HG03280 (cell line): ENCODE measurements around the gene NPS.

Experiments
- ATAC-seq: cut with Tn5 transposase; IDR thresholded peaks from one replicate; pipeline ENCODE4 v1.9.1; 2021; ENCODE audit warnings: mild to moderate bottlenecking, moderate library complexity; ENCODE audit not compliant: unreplicated experiment

NPS gene, protein sequence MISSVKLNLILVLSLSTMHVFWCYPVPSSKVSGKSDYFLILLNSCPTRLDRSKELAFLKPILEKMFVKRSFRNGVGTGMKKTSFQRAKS

DNA sequence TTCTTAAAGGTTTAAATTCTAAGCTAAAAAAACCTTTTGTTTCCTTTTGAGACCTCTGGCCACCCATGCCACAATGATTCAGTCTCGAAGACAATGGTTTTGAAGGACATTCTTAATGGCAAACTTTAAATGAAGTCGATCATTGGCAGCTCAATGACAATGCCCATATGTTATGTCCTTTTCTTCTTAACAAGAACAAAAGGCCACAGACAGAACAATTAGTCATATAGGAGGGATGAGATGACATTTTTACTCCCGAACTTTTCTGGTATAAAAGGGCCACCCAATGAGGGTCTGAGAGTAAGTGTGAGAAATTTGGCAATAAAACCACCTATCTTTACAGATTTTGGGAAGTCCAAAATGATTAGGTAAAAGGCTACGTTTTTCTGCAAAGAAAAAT is at the start of gene NPS:
TSS of gene NPS (plus strand) at position 301 of the 400 bp plus-strand sequence. CDS start at position 361, 60 bp downstream.
- ATAC-seq, result no peak

DNA sequence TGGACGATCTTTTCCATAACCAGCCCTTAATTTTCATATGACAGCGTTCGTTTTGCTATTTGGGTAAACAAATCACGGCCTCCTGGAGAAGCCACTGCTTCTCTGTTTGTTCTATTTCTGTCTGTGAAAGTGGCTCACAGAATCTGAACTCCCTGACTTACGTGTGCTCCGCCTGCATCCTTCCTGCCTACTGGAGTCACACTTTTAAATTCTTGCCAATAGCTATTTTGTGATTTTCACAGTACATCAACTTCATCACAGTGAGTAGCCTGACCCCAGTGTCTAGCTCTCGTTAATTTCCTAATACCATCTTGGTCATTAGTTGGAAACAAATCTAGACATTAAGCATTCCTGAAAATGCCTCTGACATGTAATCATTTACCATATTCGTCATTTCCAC is 49.0 kb upstream of the NPS start:
- no peak for ATAC-seq

DNA sequence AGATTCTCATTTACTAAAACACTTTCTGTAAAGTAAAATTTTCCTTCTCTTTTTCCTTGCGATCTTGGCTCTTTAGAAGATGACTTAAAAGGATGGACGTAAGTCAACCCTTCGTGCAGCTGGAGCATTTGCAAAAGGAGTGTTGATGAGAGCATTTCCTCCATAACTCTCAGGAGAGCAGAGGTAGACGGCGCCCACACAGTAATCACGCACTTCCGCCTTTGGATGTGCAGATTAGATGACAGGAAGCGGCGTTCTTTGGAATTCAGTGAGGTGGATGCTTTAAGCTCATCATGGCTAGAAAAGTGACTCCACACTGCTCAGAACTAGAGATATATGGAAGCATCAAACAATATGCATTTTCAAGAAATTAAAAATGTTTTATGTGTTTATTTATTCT is 43.0 kb upstream of the NPS start:
- ATAC-seq, result no peak

DNA sequence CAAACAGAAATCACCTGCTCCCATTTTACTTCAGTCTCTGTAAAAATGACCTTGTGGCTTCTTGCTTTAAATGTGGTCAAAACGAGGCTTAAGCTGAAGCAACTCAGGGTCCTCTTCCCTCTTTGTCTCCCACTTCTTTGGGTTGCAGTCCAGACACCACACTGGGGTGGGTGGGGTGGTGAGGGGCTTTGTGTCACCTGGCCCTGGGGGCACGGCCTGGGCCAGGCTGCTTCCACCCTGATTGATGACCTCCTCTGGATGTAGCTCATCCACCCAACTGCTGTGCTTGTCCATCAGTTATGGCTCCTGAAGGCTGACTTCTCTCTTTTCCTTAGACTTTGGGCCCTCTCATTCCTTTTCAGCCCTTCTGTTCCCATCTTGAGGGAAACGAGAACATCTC is 26.8 kb upstream of the NPS start:
- ATAC-seq, result no peak

DNA sequence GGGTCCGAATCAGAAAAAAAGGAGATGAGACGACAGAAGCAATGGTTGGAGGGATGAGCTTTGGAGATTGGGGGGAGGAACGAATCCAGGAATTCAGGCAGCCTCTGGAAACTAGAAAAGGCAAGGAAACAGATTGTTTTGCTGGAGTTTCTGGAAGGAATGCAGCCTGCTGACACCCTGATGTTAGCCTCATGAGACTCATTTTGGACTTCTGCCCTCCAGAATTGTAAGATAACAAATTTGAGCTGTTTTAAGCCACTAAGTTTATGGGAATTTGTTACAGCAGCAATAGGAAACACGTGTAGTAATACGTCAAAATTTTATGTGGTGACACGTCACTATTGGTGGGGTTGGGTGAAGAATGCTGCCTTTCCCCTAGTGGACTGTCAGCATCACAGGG is 25.6 kb upstream of the NPS start:
- ATAC-seq, result no peak

DNA sequence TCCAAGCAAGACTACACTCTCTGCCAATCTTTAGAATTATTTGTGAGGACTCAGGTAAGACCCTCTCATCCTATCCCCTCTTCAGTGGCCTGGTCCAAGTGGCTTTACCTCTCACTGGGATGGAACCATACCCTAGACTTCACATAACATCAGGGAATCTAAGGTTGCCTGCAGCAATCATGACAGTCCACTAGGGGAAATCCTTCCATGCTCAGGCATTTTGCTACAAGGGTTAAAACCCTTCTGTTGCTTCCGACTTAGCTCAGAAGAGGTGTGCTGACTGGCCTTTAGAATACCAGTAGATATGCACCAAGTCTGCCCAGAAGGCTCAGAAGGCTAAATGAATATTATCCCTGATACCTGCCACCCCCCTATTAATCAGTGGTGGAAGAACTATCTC is 24.9 kb upstream of the NPS start:
- ATAC-seq, result no peak

DNA sequence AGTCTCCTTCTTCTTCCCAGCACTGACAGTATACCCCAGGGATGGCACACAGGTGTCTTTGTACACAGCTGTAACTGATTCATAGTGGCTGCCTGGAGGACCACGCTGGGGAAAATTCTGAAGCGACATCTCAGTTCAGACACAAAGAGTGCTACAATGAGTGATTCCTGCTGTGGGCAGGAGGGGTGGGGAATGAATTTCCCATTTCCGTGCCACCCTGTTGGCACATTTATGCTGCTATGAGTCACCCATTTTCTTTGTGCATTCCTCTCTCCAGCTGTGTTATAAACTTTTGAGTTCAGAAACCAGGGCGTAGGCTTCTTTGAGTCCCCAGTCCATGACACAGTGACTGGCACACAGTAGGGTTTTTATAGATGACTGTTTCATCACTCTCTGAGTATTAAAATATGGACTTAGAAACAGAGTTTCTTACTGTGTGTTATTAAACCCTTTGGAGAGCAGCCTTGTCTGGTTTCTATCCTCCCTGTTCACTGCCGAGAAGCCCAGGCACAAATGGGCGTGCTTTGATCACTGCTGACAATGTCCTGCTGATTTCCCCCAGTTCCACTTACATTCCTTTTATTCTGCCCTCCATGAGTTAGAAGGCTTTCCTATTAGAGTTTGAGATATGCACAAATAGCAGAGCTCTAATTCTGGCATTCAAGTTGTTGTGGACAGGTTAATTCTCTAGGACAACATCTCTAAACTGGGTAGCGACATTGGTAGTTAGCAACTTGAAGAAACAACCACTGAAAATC is 24.0 kb upstream of the NPS start:
- ATAC-seq, result no peak

DNA sequence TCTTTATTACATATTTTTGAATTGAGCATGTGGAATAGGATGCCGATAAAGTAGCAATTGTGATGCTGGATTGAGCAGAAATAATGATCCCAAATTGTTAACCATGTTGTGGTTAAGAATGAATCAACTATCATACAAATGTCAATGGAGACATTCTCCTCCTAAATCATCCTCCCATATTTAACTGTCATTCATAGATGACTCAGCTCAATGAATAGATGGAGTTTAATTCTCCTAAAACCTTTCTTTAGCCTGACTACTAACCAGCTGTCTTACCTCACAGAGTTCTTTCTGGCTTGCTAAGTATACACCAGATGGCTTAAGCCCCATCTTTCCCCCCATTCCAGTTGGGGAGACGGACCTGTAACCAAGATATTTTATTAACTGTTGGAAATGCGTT is 23.4 kb upstream of the NPS start:
- no peak for ATAC-seq

DNA sequence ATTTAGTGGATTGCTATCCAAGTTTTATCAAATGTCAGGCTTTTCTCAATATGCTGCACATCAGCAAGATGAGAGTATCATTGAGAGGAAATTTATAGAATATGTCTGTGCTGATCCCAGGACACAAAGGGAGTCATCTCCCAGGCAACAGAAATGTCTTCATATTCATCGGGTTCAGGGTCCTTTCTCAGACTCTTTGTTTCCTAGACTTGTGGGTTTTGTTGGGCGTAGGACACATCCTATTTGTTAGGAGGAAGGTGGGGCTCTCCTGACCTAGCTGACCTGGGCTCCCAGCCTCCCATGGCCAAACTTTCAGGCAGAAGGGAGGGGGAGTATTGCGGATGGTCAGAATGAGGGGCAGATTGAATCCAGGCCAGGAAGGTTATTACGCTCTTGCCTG is 22.9 kb upstream of the NPS start:
- ATAC-seq, result no peak

DNA sequence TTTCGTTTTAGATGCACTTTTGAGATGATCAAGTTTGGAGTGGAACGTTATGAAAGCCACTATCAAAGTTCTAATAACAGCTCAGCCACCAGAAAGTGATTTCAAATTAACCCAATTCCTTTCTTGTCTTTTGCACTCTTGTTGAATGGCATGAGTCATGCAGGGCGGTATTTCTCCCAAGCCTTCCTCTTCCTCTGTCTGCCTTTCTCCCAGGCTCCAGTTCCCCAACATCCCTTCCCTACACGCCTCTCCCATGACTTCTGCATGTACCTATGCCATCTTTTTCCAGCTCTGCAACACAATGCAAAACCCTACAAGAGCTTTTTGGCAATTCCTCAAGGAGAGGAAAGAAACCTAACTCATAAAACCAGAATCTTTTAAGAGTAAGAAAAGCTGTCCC is 21.8 kb upstream of the NPS start:
- no peak for ATAC-seq

DNA sequence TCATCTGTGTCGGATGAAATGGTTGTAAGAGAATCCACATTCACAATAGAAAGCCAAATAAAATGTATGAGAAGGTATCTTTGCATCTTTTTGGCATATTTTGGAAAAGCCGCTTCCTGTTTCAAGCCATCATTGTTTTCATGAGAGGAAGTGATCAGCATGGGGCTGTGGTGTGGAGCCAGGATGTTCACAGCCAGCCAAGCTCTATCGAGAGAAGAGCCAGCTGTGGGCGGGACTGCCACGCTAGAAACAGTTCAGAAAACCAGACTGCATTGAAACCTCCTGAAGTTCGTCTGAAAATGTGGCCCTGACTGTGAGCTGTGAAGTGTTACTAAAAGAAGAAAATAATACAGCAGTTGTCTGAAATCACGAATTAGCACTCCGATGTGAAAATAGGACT is 21.2 kb upstream of the NPS start:
- no peak for ATAC-seq

DNA sequence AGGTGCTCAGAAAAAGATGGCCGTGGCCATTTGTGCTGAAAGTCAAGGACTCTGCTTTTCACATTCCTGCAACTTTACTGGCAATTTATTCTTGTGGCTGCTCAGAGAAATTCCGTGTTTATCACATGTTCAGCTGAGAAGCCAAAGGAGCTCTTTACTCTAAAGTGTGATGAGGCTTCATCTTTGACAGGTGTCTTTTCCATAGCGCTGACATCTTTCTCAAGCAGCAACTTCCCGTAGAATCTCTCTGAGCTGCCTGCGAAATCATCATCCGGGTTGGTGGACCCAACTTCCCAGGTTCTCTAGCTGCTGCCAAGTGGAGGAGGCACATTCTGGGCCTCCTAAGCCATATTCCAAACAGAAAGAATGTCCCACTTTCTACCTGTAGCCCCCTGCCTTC is 16.9 kb upstream of the NPS start:
- ATAC-seq, result no peak

DNA sequence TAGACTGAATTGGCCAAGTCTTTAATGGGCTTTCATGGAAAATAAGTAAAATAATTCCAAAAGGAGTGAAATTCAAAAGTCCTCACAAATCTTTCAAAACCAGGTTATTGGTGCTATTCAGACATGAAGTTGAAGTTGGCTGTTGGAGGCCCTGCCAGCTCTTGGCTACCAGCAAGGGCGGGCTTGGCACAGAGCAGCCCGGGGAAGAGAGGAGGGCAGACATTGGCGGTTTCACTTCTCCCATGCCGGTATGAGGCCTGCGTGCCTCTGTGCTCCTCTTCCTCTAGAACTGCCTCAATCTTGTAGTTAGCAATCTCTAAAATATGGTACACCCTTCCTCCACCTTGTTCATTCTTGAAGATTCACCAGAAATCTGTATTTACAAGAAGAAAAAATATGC is 16.4 kb upstream of the NPS start:
- no peak for ATAC-seq

DNA sequence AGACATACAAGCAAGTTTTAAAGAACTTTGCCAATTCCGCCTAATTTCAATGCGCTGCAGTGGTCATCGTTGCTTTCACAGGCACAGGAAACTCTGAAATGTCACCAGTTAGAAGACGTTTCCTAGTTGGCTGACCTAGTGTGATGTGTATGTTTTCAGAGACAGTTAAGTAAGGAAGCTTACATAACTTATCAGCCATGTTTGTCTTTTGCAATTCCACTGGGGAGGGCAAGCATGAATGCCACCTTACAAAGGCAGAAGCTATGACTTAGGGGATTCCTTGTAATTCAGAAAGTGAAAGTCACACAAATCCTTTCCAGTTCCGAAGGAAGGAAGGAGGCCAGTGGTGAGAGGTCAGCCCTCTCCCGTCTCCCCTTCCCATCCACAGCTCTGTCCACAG is 15.0 kb upstream of the NPS start:
- ATAC-seq, result no peak

DNA sequence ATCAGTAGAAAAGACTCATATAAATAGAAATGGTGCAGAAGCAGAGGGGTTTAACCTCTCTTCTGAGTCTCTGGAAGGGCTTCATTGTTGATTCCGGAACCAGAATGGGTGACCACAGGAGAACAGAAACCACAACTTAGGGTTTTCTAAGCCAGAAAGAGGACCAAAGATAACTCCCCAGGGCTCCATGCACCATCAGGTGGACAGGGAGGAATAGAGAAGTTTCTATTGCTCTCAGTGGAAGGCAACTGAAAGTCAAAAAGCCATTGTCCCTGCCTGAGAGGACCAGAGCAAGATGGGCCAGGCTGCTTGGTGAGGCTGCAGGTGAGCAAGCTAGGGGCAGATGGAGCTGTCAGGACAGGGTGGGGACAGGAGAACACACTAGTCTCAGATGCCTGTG is 14.6 kb upstream of the NPS start:
- ATAC-seq, result no peak

DNA sequence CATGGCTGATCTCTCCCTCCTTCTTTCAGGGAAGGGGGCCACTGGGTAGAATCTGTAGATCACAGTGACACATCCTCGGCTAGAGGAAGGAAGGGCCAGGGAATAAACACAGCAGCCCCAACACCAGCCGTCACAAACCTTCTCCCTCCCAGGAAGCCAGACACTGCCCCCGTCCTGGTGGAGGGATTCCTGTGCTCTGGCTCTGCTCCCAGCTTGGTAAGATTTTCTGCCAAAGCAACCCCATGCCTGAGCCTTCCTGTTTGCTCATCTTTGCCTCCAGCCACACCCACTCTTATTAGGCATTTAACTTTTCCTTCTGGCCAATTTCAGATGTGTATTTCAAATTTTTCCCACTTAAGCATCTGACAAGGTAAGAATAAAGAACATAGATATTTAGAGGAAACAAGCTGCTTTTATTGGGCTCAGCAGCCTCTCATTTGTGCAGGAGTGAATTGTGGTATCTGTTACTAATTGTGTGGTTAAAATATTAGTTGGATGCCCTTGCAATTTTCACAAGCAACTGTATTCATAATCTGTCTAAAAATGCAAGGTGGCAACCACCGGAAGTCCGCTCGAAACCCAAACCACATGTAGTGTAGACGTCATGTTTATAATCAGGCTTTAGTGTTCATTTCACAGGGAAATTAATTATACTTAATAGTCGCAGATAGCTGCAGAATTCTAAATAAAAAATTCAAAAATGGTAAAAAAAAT is 13.2 kb upstream of the NPS start:
- no peak for ATAC-seq

DNA sequence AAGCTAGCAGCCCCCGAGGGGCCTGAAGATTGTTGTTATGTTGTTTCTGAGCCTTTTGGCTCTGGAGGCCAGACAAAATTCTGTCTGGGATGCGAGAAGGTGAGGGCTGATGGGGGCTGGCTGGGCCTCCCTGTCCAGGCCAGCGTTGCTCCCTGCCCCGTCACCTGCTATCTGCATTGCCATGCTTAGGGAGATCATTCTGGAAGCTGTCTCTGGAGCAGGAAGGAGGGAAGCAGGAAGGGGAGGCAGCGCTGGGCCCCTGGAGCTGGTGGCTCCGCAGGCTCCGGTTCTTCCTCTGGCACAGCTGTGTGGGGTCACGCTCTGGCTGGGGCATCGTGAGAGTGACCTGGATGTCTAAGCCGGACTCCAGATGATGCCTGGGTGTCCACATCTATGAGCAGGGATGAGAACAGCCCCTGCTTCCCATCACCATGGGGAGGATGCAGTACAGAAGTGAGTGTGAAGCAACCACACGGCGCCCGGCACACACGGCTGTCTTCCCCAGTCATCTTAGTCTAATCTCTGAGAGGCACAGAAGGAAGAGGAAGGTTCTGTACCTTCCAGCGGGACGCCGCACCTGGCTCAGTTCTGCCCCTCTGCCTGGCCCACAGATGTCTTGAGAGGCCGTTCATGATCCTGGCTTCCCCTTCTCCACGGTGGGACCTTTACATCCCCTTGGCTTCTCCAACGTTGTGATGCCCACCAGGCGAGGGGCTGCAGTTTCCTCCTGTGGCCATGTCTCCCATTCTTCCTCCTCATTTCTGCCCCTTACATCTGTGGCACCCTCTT is 11.9 kb upstream of the NPS start:
- ATAC-seq, result no peak

DNA sequence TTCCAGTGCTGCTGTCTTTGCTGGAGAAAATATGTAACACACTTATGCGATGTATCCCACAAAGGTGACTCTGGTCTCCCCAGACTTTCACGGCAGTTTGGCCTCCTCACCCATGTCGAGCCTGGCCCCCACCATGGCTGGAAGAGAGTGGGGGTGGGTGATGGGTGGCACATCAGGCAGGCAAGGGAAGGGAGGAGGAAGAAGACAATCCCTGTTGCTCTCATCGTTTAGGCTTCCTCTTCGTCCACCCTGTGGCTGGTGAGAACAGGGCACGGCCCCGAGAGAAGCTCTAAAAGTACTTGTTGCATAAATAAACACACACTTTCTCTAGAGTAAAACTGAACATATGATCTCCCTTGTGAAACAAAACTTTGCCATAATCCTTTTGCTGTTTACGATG is 11.2 kb upstream of the NPS start:
- no peak for ATAC-seq

DNA sequence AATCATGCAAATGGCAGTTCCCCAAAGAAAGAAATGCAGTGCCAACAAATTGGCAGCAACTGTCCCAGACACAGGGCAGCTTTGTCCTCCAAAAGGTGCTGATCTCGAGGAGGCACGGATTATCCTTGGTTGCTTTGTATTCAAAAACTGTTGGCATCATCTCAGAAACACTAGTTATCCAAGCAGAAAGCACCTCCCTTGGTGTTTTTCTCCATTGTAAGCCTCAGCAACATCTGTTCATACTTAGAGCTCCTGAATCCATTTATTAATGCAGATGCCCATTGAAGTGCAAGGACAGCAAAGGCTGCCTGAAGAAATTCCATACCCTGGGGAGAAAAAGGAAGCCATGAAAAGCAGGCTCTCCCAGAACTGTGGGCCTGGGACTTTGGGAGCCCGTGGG is 1.1 kb upstream of the NPS start:
- ATAC-seq, result no peak

DNA sequence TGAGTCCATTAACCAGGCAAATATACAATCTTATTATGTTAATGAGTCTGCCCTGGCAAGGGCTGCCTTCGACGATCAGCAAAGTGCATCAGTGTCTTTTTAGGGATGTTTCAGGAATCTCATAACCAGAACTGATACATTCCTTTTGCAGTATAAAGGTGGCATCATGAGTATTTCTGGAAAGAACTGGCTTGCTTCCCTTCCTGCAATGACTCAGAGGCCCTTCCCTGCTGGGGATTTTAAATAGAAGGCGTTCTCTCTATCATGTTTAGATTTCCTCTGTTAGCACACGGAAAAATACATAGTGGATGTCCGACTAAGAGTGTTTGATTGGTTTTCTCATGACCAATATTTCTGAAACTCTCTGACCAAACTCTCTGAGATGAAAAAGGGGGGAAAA is 1.8 kb downstream of the NPS start:
- no peak for ATAC-seq

DNA sequence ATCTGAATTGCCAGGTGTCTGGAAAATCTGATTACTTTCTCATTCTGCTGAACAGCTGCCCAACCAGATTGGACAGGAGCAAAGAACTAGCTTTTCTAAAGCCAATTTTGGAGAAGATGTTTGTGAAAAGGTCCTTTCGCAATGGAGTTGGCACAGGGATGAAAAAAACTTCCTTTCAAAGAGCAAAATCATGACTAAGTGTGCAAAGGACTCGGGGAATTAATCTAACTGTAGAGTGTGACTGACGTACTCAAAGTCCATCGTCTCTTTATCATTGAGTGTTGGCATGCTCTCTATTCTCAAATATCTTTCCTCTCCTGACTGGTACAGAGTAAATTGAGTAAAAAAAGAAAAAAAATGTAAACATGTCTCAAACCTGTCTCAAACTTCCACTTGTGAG is 3.3 kb downstream of the NPS start:
- no peak for ATAC-seq

DNA sequence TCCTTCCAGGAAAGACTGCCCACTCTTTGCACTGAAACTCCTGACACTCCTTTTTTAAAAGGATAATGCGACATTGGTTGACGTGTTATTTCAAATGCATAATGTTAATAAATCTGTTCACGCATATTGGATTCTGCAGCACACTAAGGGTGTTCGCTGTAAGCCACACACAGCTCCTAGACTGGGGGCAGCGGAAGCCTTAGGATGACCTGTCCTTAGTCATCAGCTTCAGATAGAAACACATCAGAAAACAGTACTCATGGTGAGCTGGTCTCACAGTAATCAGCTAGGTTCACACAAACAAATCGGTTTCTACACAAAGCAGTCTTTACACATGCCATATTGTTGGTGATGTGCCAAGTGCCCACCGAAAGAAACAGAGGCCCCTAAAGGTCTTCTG is 4.3 kb downstream of the NPS start:
- no peak for ATAC-seq
